PC-3 (cell line): ENCODE results near the gene GPR33. TPM values are rescaled to one million over a fixed set of nuclear protein-coding genes. Genes with fewer than 3 reads are reported as not detected.
"Not testable (repeated sequence)": the region's sequence is repeated elsewhere in the genome, so short reads cannot be mapped to it uniquely, and the experiment has no call there.

ENCODE experiments used
- ATAC-seq: fragments of 200-7000 bp; cut with Tn5 transposase; 2 replicates; pipeline ENCODE4 v1.9.1; 2020; ENCODE audit warnings: mild to moderate bottlenecking, moderate library complexity
- BruUV-seq: library from RNA; stranded (reverse); fragments of 400-500 nt; replicated peaks from 2 replicates; lab custom pipeline; 2021; lab: Mats Ljungman, UMichigan
- CTCF ChIA-PET: fragments of 300-600 bp; sonication (Branson Sonifier 250); formaldehyde crosslinking; loops from one replicate; lab custom pipeline; 2022; ENCODE audit warnings: antibody characterized with exemption; lab: Charles Lee
- POLR2A ChIA-PET: fragments of 300-600 bp; sonication (Branson Sonifier 250); formaldehyde crosslinking; loops from one replicate; lab custom pipeline; 2022; ENCODE audit warnings: antibody characterized with exemption; ENCODE audit not compliant: unreplicated experiment; lab: Charles Lee
- DNase-seq: peaks from one replicate; pipeline ENCODE4 v3.0.0-alpha.2; 2015
- H2AFZ ChIP-seq: fragments of 300-600 bp; sonication (generic); 2 replicates; pipeline ENCODE4 v1.6.0; 2016; ENCODE audit warnings: antibody characterized with exemption, low read length
- H3F3A ChIP-seq: fragments of 300-600 bp; sonication (generic); one replicate; pipeline ENCODE4 v1.6.0; 2017; ENCODE audit warnings: antibody characterized with exemption, low read length, control low read depth, mild to moderate bottlenecking; ENCODE audit not compliant: unreplicated experiment
- H3K27ac ChIP-seq: fragments of 300-600 bp; sonication (generic); 2 replicates; pipeline ENCODE4 v1.5.1; 2016; ENCODE audit warnings: mild to moderate bottlenecking, low read length
- H3K27me3 ChIP-seq: fragments of 300-600 bp; sonication (generic); 2 replicates; pipeline ENCODE4 v1.6.1; 2016; ENCODE audit warnings: low read length, mixed read lengths
- H3K36me3 ChIP-seq: fragments of 300-600 bp; sonication (generic); 2 replicates; pipeline ENCODE4 v1.6.1; 2016; ENCODE audit warnings: low read depth, mixed run types, low read length, mixed read lengths
- H3K4me1 ChIP-seq: fragments of 300-600 bp; sonication (generic); 2 replicates; pipeline ENCODE4 v1.5.1; 2016; ENCODE audit warnings: low read length; ENCODE audit not compliant: insufficient read depth
- H3K4me2 ChIP-seq: fragments of 300-600 bp; sonication (generic); 2 replicates; pipeline ENCODE4 v1.6.0; 2016; ENCODE audit warnings: low read length
- H3K4me3 ChIP-seq: fragments of 300-600 bp; sonication (generic); 2 replicates; pipeline ENCODE4 v1.5.1; 2016; ENCODE audit warnings: mild to moderate bottlenecking, low read length, mixed read lengths
- H3K79me2 ChIP-seq: fragments of 300-600 bp; sonication (generic); 2 replicates; pipeline ENCODE4 v1.6.1; 2017; ENCODE audit warnings: low read length, mixed read lengths
- H3K9ac ChIP-seq: fragments of 300-600 bp; sonication (generic); 2 replicates; pipeline ENCODE4 v1.6.0; 2016; ENCODE audit warnings: mild to moderate bottlenecking, low read length
- H3K9me2 ChIP-seq: fragments of 300-600 bp; sonication (generic); replicated peaks from 2 replicates; pipeline ENCODE4 v1.6.1; 2016; ENCODE audit warnings: mixed run types, low read length, mixed read lengths
- H3K9me3 ChIP-seq: fragments of 300-600 bp; sonication (generic); 2 replicates; pipeline ENCODE4 v1.6.1; 2016; ENCODE audit warnings: low read length, mixed read lengths
- H4K20me1 ChIP-seq: fragments of 300-600 bp; sonication (generic); 2 replicates; pipeline ENCODE4 v1.6.1; 2016; ENCODE audit warnings: low read length, mixed read lengths
- CTCF ChIP-seq: fragments of 300-600 bp; sonication (generic); conservative IDR thresholded peaks from 2 replicates; pipeline ENCODE4 v1.5.1; 2017; ENCODE audit warnings: antibody characterized with exemption, low read depth, mild to moderate bottlenecking, low read length
- EZH2 ChIP-seq: fragments of 300-600 bp; sonication (generic); IDR thresholded peaks from one replicate; pipeline ENCODE4 v1.6.1; 2017; ENCODE audit warnings: antibody characterized with exemption, mild to moderate bottlenecking, low read length; ENCODE audit not compliant: unreplicated experiment
- EZH2phosphoT487 ChIP-seq: fragments of 300-600 bp; sonication (generic); IDR thresholded peaks from 2 replicates; pipeline ENCODE4 v1.6.1; 2018; ENCODE audit warnings: mild to moderate bottlenecking, antibody characterized with exemption, low read length, borderline replicate concordance
- intact Hi-C: fragments of 100-400 bp; cut with micrococcal nuclease; formaldehyde crosslinking; loops from 2 replicates; pipeline ENCODE4 v1.9.0; 2023
- total RNA-seq: library from RNA; depleted of rRNA; stranded (reverse); fragments of >200 nt; gene quantifications from 2 replicates; pipeline ENCODE4 v1.2.3, GENCODE V29; 2014

Gene GPR33
- total RNA-seq, 1 experiment from 2014 or later: not detected

DNA sequence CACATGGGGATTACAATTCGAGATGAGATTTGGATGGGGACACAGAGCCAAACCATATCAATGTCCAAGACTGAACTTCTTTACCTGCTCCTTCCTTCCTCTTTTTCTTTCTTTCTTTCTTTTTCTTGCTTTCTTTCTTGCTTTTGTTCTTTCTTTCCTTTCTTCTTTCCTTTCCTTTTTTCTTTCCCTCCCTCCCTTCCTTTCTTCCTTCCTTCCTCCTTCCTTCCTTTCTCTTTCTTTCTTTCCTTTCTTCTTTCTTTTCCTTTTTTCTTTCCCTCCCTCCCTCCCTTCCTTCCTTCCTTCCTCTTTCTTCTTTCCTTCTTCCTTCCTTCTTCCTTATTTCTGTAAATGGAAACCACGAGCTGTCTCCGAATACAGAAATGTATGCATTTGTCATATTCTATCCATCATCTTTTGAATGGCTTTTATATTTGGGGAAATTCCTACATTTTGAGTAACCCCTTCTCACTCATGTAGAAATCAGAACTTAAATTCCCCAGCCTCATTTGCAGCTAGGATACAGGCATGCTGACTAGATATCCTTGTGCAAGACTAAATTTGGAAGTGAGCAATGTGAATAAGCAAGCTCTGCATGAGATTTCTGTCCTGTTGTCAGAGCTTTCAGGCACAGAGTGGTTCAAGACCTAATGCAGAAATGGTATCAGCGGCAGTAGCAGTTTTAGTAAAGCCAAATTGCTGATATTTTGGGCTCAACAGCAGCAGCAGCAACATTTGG lies 11.5 kb downstream of the GPR33 start:
- no peaks in the 10 kb centered on the region for H3K36me3 ChIP-seq
- no peak for ATAC-seq
- H4K20me1 ChIP-seq: no peaks in the 10 kb centered on the region
- H3K27ac ChIP-seq: no peak overlapping the region
- H3K9ac ChIP-seq: no peak overlapping the region
- no TSS peak for BruUV-seq
- no peaks in the 10 kb centered on the region for H3K9me3 ChIP-seq
- DNase-seq: no peak
- H3K79me2 ChIP-seq: no peaks in the 10 kb centered on the region
- H3K4me2 ChIP-seq: no peak overlapping the region
- intact Hi-C loops: no loop called here
- H3F3A ChIP-seq: no peaks in the 10 kb centered on the region
- H3K27me3 ChIP-seq: 0 out of 2 replicates have a peak, but pooled peaks cover 4% of the 10 kb centered on the region
- POLR2A ChIA-PET: interaction anchor here (0.6 kb wide), 1 partner anchor 187 kb away, joined by 14 read pairs; no protein-coding TSS in a partner anchor
- no peaks in the 10 kb centered on the region for H3K9me2 ChIP-seq
- CTCF ChIA-PET: no interaction called here
- TF ChIP-seq EZH2: no peak
- TF ChIP-seq EZH2phosphoT487: no peak
- no peak for TF ChIP-seq CTCF
- no peak overlapping the region for H3K4me3 ChIP-seq
- no peaks in the 10 kb centered on the region for H3K4me1 ChIP-seq
- no peak overlapping the region for H2AFZ ChIP-seq

DNA sequence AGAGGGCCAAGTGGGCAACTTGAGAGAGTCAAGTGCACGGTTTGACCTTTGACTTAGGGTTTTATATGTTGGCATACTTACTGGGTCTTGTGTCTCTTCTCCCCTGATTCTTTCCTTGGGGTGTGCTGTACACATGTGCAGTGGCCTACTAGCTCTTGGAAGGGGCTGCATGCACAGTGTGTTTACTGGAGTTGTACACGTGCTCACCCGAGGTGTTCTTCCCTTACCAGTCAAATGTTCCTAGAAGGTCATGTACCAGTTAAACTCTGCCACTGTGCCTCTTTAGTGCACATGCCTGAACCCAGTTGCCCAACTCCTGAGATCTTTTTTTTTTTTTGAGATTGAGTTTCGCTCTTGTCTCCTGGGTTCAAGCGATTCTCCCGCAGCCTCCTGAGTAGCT lies 21.3 kb downstream of the GPR33 start:
- ATAC-seq (no peak), DNase-seq (no peak)
- CTCF ChIA-PET: no interaction called here
- H3K9me2 ChIP-seq: no peaks in the 10 kb centered on the region
- no peaks in the 10 kb centered on the region for H3K79me2 ChIP-seq
- no peaks in the 10 kb centered on the region for H3K9me3 ChIP-seq
- BruUV-seq: no TSS peak
- no peak for TF ChIP-seq CTCF
- no peak for TF ChIP-seq EZH2phosphoT487
- TF ChIP-seq EZH2: no peak
- POLR2A ChIA-PET: no interaction called here
- H3K27ac ChIP-seq: no peak overlapping the region
- no peak overlapping the region for H3K4me3 ChIP-seq
- no peaks in the 10 kb centered on the region for H3K36me3 ChIP-seq
- no peaks in the 10 kb centered on the region for H4K20me1 ChIP-seq
- no peaks in the 10 kb centered on the region for H3F3A ChIP-seq
- no peak overlapping the region for H2AFZ ChIP-seq
- no peaks in the 10 kb centered on the region for H3K27me3 ChIP-seq
- H3K4me2 ChIP-seq: no peak overlapping the region
- no peaks in the 10 kb centered on the region for H3K4me1 ChIP-seq
- H3K9ac ChIP-seq: no peak overlapping the region
- intact Hi-C loops: no loop called here

DNA sequence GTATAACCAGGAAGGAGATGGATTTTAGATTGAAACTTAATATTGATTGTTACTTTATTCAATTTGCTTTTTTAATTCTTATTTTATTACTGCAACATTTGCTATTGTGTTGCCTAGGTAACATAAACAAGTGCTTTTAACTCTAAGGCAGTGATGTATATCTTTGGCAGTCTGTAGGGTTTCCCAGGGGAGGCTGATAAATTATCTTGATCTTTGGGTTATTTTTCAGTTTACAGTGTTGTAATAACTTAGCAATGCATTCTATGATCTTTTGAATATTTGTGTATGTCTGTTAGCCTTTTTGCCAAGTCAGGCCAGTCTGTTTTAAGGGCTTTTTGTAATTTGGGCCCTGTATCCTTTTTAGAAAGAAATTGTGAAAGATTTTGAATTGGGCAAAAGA lies 22.7 kb downstream of the GPR33 start:
- POLR2A ChIA-PET: no interaction called here
- no peak overlapping the region for H3K9ac ChIP-seq
- BruUV-seq: no TSS peak
- no peaks in the 10 kb centered on the region for H3F3A ChIP-seq
- no peak overlapping the region for H2AFZ ChIP-seq
- H3K79me2 ChIP-seq: no peaks in the 10 kb centered on the region
- no peaks in the 10 kb centered on the region for H3K9me3 ChIP-seq
- TF ChIP-seq EZH2phosphoT487: no peak
- no peak for TF ChIP-seq EZH2
- TF ChIP-seq CTCF: no peak
- no peak for DNase-seq
- H3K4me3 ChIP-seq: no peak overlapping the region
- no peaks in the 10 kb centered on the region for H3K27me3 ChIP-seq
- no peaks in the 10 kb centered on the region for H3K9me2 ChIP-seq
- CTCF ChIA-PET: no interaction called here
- no peaks in the 10 kb centered on the region for H3K36me3 ChIP-seq
- no peak overlapping the region for H3K4me2 ChIP-seq
- no peak; the same call in 1 of the 2 replicates for ATAC-seq
- intact Hi-C loops: no loop called here
- H3K4me1 ChIP-seq: no peaks in the 10 kb centered on the region
- no peak overlapping the region for H3K27ac ChIP-seq
- H4K20me1 ChIP-seq: no peaks in the 10 kb centered on the region

- POLR2A ChIA-PET, H3K4me1 ChIP-seq, H3K27ac ChIP-seq, H3K9me2 ChIP-seq, intact Hi-C loops, H3K79me2 ChIP-seq, H3K4me2 ChIP-seq, H4K20me1 ChIP-seq, ATAC-seq, H2AFZ ChIP-seq, H3K27me3 ChIP-seq, H3K4me3 ChIP-seq, H3K9ac ChIP-seq, H3K9me3 ChIP-seq, H3K36me3 ChIP-seq, BruUV-seq, H3F3A ChIP-seq, DNase-seq: not testable (repeated sequence)
- CTCF ChIA-PET: interaction anchor here (0.7 kb wide), 1 partner anchor 1007 kb away, joined by 5 read pairs; no protein-coding TSS in a partner anchor
These were observed 25.4 kb downstream of the GPR33 start for GRCh38 chr14:31462450-31462849.
